HG02588 (cell line): ENCODE measurements around the gene RASSF4.

Experiments
- ATAC-seq: cut with Tn5 transposase; IDR thresholded peaks from one replicate; pipeline ENCODE4 v1.9.1; 2021; ENCODE audit warnings: mild to moderate bottlenecking, moderate library complexity; ENCODE audit not compliant: unreplicated experiment

The RASSF4 gene

GRCh38 chr10:44927352-44927751 is 32.2 kb upstream of the RASSF4 start:
- no peak for ATAC-seq

- ATAC-seq: no peak
These were observed 31.1 kb upstream of the RASSF4 start for GRCh38 chr10:44928462-44928861.

GRCh38 chr10:44929356-44930255 is 30.0 kb upstream of the RASSF4 start:
- no peak for ATAC-seq

- no peak for ATAC-seq
These were observed 28.5 kb upstream of the RASSF4 start for GRCh38 chr10:44930904-44931620.

- ATAC-seq: no peak
These were observed 27.7 kb upstream of the RASSF4 start for GRCh38 chr10:44931621-44932516.

- ATAC-seq: peak; percentile 98
These were observed 26.8 kb upstream of the RASSF4 start for GRCh38 chr10:44932517-44933450.

- no peak for ATAC-seq
These were observed 25.9 kb upstream of the RASSF4 start for GRCh38 chr10:44933451-44934321.

GRCh38 chr10:44934416-44935200 is 25.0 kb upstream of the RASSF4 start:
- ATAC-seq: no peak

GRCh38 chr10:44935201-44935965 is 24.2 kb upstream of the RASSF4 start:
- ATAC-seq: no peak

- no peak for ATAC-seq
These were observed 23.7 kb upstream of the RASSF4 start for GRCh38 chr10:44935966-44936295.

- no peak for ATAC-seq
These were observed 23.2 kb upstream of the RASSF4 start for GRCh38 chr10:44936314-44936975.

- ATAC-seq: no peak
These were observed 22.2 kb upstream of the RASSF4 start for GRCh38 chr10:44937196-44938005.

GRCh38 chr10:44938956-44939355 is 20.6 kb upstream of the RASSF4 start:
- no peak for ATAC-seq

GRCh38 chr10:44939691-44940401 is 19.8 kb upstream of the RASSF4 start:
- ATAC-seq: no peak

GRCh38 chr10:44944354-44944753 is 15.2 kb upstream of the RASSF4 start:
- no peak for ATAC-seq

GRCh38 chr10:44946205-44946604 is 13.4 kb upstream of the RASSF4 start:
- peak; percentile 63 for ATAC-seq
